Measurements from ENCODE around the gene SLC29A1. TPM values are rescaled to one million over a fixed set of nuclear protein-coding genes. Genes with fewer than 3 reads are reported as not detected.

Gene SLC29A1
- total and polyA plus RNA-seq, 9 of the 15 experiments (the other 6 are each of a cell fraction or from before 2014, with no cell fraction given): 18.9 to 170 (median 57.7) TPM

GRCh38 chr6:44268095-44268628, 44.8 kb downstream of the SLC29A1 start (continued):
- TF ChIP-seq ZBTB40 (IDR thresholded peaks at IDR 0.05) (no peak), ZBTB40 (CRISPR knock-in tag; IDR thresholded peaks at IDR 0.05) (no peak), ZNF766 (CRISPR knock-in tag; conservative IDR thresholded peaks at IDR 0.05) (no peak), ETV6 (IDR thresholded peaks at IDR 0.05; ENCODE audit: borderline replicate concordance in 1 of 2, low read depth in 2 of 2, low read length in 1 of 2) (no peak), ETV6 (CRISPR knock-in tag; IDR thresholded peaks at IDR 0.05; ENCODE audit: borderline replicate concordance) (no peak), ZNF146 (CRISPR knock-in tag; IDR thresholded peaks at IDR 0.05; ENCODE audit: unreplicated experiment) (no peak), POLR2B (IDR thresholded peaks at IDR 0.05; ENCODE audit: low read depth, partially characterized antibody) (no peak), ZFP1 (CRISPR knock-in tag; IDR thresholded peaks at IDR 0.05) (no peak), SLC30A9 (CRISPR knock-in tag; IDR thresholded peaks at IDR 0.05) (no peak), DDX20 (tag; IDR thresholded peaks at IDR 0.05; ENCODE audit: low read depth) (no peak), CEBPG (CRISPR knock-in tag; IDR thresholded peaks at IDR 0.05) (no peak), CEBPG (tag; conservative IDR thresholded peaks at IDR 0.05 in 1 of 2, IDR thresholded peaks at IDR 0.05 in 1 of 2) (no peak), TFAP4 (CRISPR knock-in tag; IDR thresholded peaks at IDR 0.05; ENCODE audit: borderline replicate concordance) (no peak; the same call in 1 of the 2 replicates)
